ENCODE results near the gene PPL.

- no peak for TF ChIP-seq CTCF (IDR thresholded peaks at IDR 0.05 in 4 of 5, conservative IDR thresholded peaks at IDR 0.05 in 1 of 5)
- TF ChIP-seq POLR2A (IDR thresholded peaks at IDR 0.05): no peak
Observed at GRCh38 chr16:4894276-4895150, 42.4 kb downstream of the PPL start.

All from gastrocnemius medialis (tissue), 4 donors.